Bronchial epithelial cell (primary cell): ENCODE data around the gene TOGARAM1. TPM values are rescaled to one million over a fixed set of nuclear protein-coding genes. Genes with fewer than 3 reads are reported as not detected.

ENCODE experiments used
- DNase-seq: peaks from one replicate; pipeline ENCODE4 v3.0.0-alpha.2; 2010; ENCODE audit warnings: low read depth
- FAIRE-seq: peaks from 2 replicates; lab custom pipeline; 2011; peaks lifted over from hg19 to GRCh38; lab: Jason Lieb, UNC
- H3K27me3 ChIP-seq: 2 replicates; pipeline ENCODE4 v1.5.1; 2011; ENCODE audit warnings: low read length; ENCODE audit not compliant: control insufficient read depth, insufficient read depth
- H3K36me3 ChIP-seq: 2 replicates; pipeline ENCODE4 v1.5.1; 2011; ENCODE audit warnings: low read length; ENCODE audit not compliant: control insufficient read depth, insufficient read depth
- H3K4me3 ChIP-seq: 2 replicates; pipeline ENCODE4 v1.5.1; 2011; ENCODE audit warnings: mild to moderate bottlenecking, low read depth, low read length, control low read depth
- total RNA-seq: library from RNA; depleted of rRNA; stranded (reverse); fragments of >200 nt; gene quantifications from 2 replicates; pipeline ENCODE4 v1.2.1, GENCODE V29; 2014
- TF ChIP-seq, protein P1 (sequence below): IDR thresholded peaks from 2 replicates; pipeline ENCODE4 v1.5.1; 2011; ENCODE audit warnings: mild to moderate bottlenecking, moderate library complexity, low read length, control low read depth, inconsistent platforms; ENCODE audit not compliant: insufficient read depth, severe bottlenecking

TOGARAM1 gene
- total RNA-seq, result 7.4 and 9.0 TPM in 2 replicates

DNA sequence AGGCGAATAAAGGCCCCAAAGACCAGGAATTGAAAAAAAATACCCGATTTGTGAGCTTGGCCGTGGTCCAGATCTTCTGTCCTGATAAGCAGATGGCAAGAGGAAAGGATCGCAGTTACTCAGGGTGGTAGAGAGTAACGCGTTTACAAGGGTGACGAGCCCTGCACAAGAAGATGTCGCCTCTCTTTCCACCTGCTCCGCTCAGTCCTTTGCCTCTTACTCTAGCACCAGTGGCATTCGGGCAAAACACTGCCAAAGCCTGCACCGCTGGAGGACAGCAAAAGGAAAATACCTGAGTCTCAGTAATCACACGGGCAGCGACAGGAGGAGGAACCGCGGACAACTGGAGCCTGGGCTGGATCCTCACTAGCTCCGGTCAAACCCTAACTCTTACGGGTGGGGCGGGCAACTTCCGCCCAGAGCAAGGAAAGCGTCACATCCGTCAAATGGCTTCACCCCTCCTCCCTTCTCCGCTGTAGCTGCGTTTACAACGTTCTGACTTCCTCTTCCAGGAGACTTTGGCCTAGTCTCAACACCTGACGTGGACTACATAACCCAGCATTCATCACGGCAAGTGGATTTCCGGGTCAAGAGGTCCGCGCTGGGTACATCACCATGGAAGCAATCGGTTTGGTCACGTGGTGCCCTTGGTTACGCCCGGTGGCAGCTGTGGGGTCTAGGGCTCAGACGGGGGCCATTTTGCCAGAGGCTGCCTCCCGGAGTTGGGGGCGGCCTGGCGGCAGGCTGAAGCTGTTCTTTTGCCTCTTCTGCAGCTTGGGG lies at the start of gene TOGARAM1, which contains the start of gene KLHL28:
TSS of gene TOGARAM1 (plus strand) at position 637 of the 780 bp plus-strand sequence. CDS start 232 bp downstream, outside the sequence.
TSS of gene KLHL28 (minus strand) at position 394 of the 780 bp plus-strand sequence. CDS start 16,019 bp downstream, outside the sequence.
- TF ChIP-seq, protein P1, sequence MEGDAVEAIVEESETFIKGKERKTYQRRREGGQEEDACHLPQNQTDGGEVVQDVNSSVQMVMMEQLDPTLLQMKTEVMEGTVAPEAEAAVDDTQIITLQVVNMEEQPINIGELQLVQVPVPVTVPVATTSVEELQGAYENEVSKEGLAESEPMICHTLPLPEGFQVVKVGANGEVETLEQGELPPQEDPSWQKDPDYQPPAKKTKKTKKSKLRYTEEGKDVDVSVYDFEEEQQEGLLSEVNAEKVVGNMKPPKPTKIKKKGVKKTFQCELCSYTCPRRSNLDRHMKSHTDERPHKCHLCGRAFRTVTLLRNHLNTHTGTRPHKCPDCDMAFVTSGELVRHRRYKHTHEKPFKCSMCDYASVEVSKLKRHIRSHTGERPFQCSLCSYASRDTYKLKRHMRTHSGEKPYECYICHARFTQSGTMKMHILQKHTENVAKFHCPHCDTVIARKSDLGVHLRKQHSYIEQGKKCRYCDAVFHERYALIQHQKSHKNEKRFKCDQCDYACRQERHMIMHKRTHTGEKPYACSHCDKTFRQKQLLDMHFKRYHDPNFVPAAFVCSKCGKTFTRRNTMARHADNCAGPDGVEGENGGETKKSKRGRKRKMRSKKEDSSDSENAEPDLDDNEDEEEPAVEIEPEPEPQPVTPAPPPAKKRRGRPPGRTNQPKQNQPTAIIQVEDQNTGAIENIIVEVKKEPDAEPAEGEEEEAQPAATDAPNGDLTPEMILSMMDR, result no peak
- Histone ChIP-seq H3K4me3 (peak within 1 kb of the TSS; percentile 58), H3K27me3 (no peaks in the 10 kb centered on the region), H3K36me3 (no peaks in the 10 kb centered on the region)
- peak; percentile 96 for FAIRE-seq
- DNase-seq, result peak; percentile 100

- Histone ChIP-seq H3K36me3 (no peaks in the 10 kb centered on the region), H3K27me3 (no peaks in the 10 kb centered on the region), H3K4me3 (no peak overlapping the region)
- TF ChIP-seq, protein P1, result no peak
- peak; percentile 56 for DNase-seq
- FAIRE-seq, result no peak
Measured at GRCh38 chr14:44914849-44915248, 47.1 kb upstream of the TOGARAM1 start.

GRCh38 chr14:44928793-44929192 lies 33.2 kb upstream of the TOGARAM1 start:
- Histone ChIP-seq H3K36me3 (no peaks in the 10 kb centered on the region), H3K27me3 (no peaks in the 10 kb centered on the region), H3K4me3 (no peak overlapping the region)
- DNase-seq, result no peak
- no peak for FAIRE-seq
- TF ChIP-seq, protein P1, result no peak

GRCh38 chr14:44935155-44935554 lies 26.8 kb upstream of the TOGARAM1 start:
- TF ChIP-seq, protein P1, result no peak
- Histone ChIP-seq H3K36me3 (no peaks in the 10 kb centered on the region), H3K4me3 (no peak overlapping the region), H3K27me3 (no peaks in the 10 kb centered on the region)
- DNase-seq (no peak), FAIRE-seq (no peak)

DNA sequence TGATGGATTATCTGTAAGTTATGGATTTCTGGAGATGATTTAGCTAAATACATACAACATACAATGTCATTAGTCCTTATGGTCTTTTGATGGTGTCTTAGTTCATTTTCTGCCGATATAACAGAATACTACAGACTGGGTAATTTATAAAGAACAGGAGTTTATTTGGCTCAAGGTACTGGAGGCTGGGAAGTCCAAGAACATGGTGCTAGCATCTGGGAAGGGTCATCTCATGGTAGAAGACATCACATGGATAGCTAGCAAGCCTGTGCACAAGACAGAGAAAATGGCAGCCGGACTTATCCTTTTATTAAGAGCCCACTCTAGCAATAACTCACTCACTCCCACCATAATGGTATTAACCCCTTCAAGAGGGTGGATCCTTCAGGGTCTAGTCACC lies 24.4 kb upstream of the TOGARAM1 start:
- Histone ChIP-seq H3K36me3 (no peaks in the 10 kb centered on the region), H3K4me3 (no peak overlapping the region), H3K27me3 (no peaks in the 10 kb centered on the region)
- FAIRE-seq (no peak), DNase-seq (no peak)
- TF ChIP-seq, protein P1, result no peak

DNA sequence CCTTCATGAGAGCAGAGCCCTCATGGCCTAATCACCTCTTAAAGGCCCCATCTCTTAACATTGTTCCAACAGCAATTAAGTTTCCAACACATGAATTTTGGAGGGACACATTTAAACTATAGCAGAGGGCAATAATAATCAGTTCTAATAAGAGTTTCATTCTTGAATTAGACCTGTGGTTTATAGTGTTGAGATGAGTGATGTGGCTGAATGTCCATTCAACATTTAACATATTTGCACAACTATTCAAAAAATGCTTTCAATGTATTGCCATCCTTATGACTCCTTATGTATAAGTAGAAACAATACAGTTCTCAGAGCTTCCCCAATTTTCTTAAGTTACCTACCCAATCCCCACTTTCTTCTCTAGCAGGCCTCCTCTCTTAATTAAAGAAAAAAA lies 21.8 kb upstream of the TOGARAM1 start:
- H3K36me3 ChIP-seq, result peaks cover 1% of the 10 kb centered on the region
- H3K4me3 ChIP-seq, result no peak overlapping the region
- TF ChIP-seq, protein P1, result no peak
- no peaks in the 10 kb centered on the region for H3K27me3 ChIP-seq
- FAIRE-seq (no peak), DNase-seq (no peak)
